GM19324 (cell line): Measurements from ENCODE around the gene SPARCL1.
"Not testable (repeated sequence)": the region's sequence is repeated elsewhere in the genome, so short reads cannot be mapped to it uniquely, and the experiment has no call there.

ENCODE experiments used
- ATAC-seq: cut with Tn5 transposase; IDR thresholded peaks from one replicate; pipeline ENCODE4 v1.9.1; 2021; ENCODE audit warnings: mild to moderate bottlenecking, moderate library complexity; ENCODE audit not compliant: unreplicated experiment, low FRiP score

SPARCL1 gene

DNA sequence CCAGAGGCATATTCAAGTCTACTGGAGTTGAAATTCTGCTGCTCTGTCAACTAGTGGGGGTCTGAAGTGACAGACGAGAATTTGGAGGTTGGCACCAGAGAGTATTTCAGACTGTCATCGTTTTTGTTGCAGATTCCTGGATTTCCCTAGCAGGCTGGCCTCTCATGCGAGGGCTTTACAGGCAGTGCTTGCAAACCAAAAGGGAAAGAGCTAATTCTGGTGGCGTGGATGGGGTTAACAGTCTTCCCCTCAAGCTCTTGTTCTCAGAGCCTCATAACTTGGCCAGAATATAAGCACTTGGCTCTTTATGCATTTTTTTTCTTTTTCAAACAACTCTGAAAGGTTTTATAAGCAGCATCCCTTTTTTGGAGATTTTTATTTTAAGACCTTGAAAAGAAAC lies at the start of gene SPARCL1:
TSS of gene SPARCL1 (minus strand) at position 190 of the 400 bp plus-strand sequence. CDS start 29,802 bp downstream, outside the sequence.
- ATAC-seq = no peak

- ATAC-seq = no peak
Measured at GRCh38 chr4:87575983-87576382, 46.8 kb upstream of the SPARCL1 start.

- ATAC-seq = no peak
Measured at GRCh38 chr4:87575408-87575807, 46.2 kb upstream of the SPARCL1 start.

DNA sequence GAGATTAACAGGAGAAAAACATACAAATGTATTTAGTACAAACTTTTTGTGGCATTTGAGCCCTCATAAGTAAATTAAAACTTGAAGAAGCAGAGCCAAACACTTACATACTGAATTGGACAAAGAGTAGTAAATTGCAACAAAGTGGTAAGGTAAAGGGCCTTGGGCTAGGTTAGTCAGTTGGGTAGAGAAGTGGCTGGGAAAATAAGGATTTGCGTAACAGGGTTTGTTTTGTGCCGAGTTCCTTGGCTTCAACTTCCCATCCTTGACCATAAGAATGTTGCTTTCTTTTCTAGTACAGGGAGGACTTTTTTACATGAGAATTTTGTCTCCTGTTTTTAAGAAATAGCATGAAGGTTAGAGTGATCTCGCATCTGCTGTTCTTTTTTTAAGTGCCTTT lies 45.8 kb upstream of the SPARCL1 start:
- no peak for ATAC-seq

DNA sequence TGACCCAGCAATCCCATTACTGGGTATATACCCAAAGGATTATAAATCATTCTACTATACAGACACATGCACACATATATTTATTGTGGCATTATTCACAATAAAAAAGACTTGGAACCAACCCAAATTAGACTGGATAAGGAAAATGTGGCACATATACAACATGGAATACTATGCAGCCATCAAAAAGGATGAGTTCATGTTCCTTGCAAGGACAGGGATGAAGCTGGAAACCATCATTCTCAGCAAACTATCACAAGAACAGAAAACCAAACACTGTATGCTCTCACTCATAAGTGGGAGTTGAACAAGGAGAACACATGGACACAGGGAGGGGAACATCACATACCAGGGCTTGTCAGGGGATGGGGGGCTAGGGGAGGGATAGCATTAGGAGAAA lies 45.2 kb upstream of the SPARCL1 start:
- ATAC-seq = not testable (repeated sequence)

DNA sequence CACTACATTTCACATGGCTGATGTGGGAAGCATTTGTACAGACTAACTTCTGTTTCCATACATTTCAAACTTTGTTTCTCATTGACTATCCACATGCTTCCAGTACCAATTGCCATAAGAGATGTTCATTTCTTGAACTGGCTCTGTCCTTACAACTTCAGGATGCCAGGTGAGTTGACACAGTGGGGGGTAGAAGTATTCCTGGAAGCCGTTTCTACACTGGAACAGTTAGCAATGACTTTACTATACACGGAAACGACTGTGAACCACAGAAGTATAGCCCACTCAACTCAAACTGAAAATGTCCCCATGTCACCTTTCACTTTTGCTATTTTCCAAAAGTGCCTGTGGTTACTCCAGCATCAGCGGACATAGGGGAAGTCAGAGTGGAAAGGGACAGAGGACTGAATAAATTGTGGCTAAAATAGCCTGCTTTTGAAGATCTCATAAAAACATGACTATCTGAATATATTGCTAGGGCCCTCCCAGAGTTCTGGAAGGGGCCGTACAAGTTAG lies 41.2 kb upstream of the SPARCL1 start:
- no peak for ATAC-seq

GRCh38 chr4:87567191-87567590 lies 38.0 kb upstream of the SPARCL1 start:
- ATAC-seq = no peak

GRCh38 chr4:87566276-87566675 lies 37.1 kb upstream of the SPARCL1 start:
- ATAC-seq = no peak

DNA sequence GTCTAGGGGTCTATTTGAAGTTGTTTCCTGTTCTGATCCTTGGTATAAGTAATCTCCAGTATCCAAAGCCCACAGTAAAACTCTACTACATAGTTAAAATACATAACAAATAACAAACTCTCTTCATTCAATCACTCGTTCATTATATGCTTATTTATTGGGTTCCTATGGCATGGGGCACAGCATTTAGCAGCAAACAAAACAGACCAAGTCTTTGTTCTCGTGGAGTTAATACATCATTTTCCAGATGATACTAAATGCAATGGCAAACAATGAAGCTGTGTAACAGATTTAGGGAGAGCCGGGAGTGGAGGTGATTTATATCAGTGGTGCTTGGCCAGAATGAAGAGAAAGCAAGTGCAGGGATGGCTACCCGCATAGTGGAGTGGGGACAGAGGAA lies 36.6 kb upstream of the SPARCL1 start:
- no peak for ATAC-seq

DNA sequence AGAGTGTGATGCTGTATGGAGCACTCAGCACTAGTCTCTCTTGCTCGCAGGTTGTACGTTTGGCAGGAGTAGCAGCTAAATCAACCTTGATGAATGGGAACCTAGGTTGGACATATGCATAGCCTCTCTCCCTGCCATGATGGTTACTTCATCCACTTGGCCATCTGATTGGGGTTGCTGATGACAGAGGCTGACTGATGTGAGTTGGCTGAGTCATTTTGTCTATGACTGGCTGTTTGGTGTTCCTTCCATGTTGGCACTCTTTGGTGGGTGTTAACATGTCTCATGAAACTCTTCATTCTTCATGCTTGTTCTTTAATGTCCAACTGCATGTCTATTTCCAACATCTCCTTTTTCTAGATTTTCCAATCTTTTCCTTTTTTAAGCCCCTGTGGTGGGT lies 31.6 kb upstream of the SPARCL1 start:
- no peak for ATAC-seq

GRCh38 chr4:87559090-87559837 lies 30.1 kb upstream of the SPARCL1 start:
- ATAC-seq = peak; percentile 99

DNA sequence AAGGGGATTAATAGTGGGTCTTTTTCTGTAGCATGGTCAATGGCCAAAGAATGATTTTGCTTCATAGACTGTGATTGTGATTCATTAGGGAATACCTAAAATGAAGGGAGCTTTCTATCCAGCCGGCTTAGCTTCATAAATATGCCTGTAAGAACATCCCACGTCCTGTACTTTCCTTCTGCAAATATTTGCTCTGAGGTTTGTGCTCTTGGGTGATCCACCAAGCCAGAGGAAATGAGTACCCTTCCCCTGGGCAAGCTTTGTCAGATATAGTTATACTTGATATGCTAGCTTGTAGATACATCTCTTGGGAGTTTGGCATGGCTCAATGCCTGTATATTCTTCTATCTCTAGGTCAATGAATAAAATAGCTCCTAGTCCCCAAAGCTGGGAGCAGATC lies 28.2 kb upstream of the SPARCL1 start:
- ATAC-seq = no peak

- no peak for ATAC-seq
Measured at GRCh38 chr4:87555773-87556619, 26.8 kb upstream of the SPARCL1 start.

GRCh38 chr4:87553182-87553581 lies 24.0 kb upstream of the SPARCL1 start:
- ATAC-seq = no peak

- no peak for ATAC-seq
Measured at GRCh38 chr4:87551361-87551760, 22.2 kb upstream of the SPARCL1 start.

- no peak for ATAC-seq
Measured at GRCh38 chr4:87547016-87547708, 18.0 kb upstream of the SPARCL1 start.

- no peak for ATAC-seq
Measured at GRCh38 chr4:87545052-87545451, 15.9 kb upstream of the SPARCL1 start.

- ATAC-seq = no peak
Measured at GRCh38 chr4:87543835-87544461, 14.8 kb upstream of the SPARCL1 start.

GRCh38 chr4:87542734-87543312 lies 13.6 kb upstream of the SPARCL1 start:
- no peak for ATAC-seq
